AG08395 (cell line): ENCODE measurements around the gene EDAR.

Experiments used
- DNase-seq: peaks from one replicate; pipeline ENCODE4 v3.0.0; 2012; ENCODE audit warnings: mixed read lengths, low spot score

Gene EDAR

GRCh38 chr2:108852375-108852774, 136.6 kb downstream of the EDAR start:
- DNase-seq = no peak

DNA sequence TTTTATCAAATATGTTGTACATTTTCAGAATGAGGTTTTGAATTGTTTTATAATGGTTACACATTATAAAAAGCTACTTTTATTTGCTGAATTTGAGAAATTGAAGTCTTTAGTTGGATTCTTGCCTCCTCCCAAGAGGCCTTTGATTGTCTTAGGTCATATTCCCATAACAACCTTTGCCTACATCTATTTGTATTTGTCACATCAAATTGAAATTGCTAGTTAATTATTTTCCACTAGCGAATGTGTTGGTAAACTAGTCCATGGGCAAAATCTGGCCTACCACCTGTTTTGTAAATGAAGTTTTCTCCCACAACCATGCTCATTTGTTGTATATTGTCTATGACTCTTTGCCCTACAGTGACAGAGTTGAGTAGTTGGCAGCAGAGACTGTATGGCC, 142.0 kb downstream of the EDAR start:
- no peak for DNase-seq

- no peak for DNase-seq
Observed at GRCh38 chr2:108845923-108846322, 143.1 kb downstream of the EDAR start.
